ENCODE measurements around the gene ANKRD18B.
"Not testable (repeated sequence)": the region's sequence is repeated elsewhere in the genome, so short reads cannot be mapped to it uniquely, and the experiment has no call there.

Gene ANKRD18B
- 0 to 0.17 reads per million in 2 donors for total RNA-seq

- DNase-seq, result peak; percentile 32
Measured at GRCh38 chr9:33523397-33524305, at the start of gene ANKRD18B. ANKRD18B (plus strand) TSS chr9:33524251; CDS start chr9:33524490, 239 bp downstream.

GRCh38 chr9:33475357-33475756 lies 48.7 kb upstream of the ANKRD18B start:
- no peak for DNase-seq

- DNase-seq, result no peak
Measured at GRCh38 chr9:33476503-33476902, 47.5 kb upstream of the ANKRD18B start.

- no peak for DNase-seq
Measured at GRCh38 chr9:33480106-33480505, 43.9 kb upstream of the ANKRD18B start.

- DNase-seq, result no peak
Measured at GRCh38 chr9:33480976-33481375, 43.1 kb upstream of the ANKRD18B start.

GRCh38 chr9:33485312-33485711 lies 38.7 kb upstream of the ANKRD18B start:
- not testable (repeated sequence) for DNase-seq

- DNase-seq, result no peak
Measured at GRCh38 chr9:33489066-33489465, 35.0 kb upstream of the ANKRD18B start.

- not testable (repeated sequence) for DNase-seq
Measured at GRCh38 chr9:33493819-33494218, 30.2 kb upstream of the ANKRD18B start.

- DNase-seq, result no peak
Measured at GRCh38 chr9:33498387-33498786, 25.7 kb upstream of the ANKRD18B start.

GRCh38 chr9:33506626-33507370 lies 17.3 kb upstream of the ANKRD18B start:
- no peak for DNase-seq

- DNase-seq, result peak; percentile 15
Measured at GRCh38 chr9:33510262-33511183, 13.5 kb upstream of the ANKRD18B start.

- DNase-seq, result not testable (repeated sequence)
Measured at GRCh38 chr9:33511184-33511517, 12.9 kb upstream of the ANKRD18B start.

GRCh38 chr9:33512535-33512934 lies 11.5 kb upstream of the ANKRD18B start:
- not testable (repeated sequence) for DNase-seq

GRCh38 chr9:33515342-33515995 lies 8.6 kb upstream of the ANKRD18B start:
- not testable (repeated sequence) for DNase-seq

GRCh38 chr9:33516397-33516796 lies 7.7 kb upstream of the ANKRD18B start:
- DNase-seq, result not testable (repeated sequence)

GRCh38 chr9:33517373-33517772 lies 6.7 kb upstream of the ANKRD18B start:
- DNase-seq, result no peak

GRCh38 chr9:33517934-33518577 lies 6.0 kb upstream of the ANKRD18B start:
- not testable (repeated sequence) for DNase-seq

GRCh38 chr9:33521861-33522260 lies 2.2 kb upstream of the ANKRD18B start:
- DNase-seq, result not testable (repeated sequence)

GRCh38 chr9:33524306-33524947 lies 376 bp downstream of the ANKRD18B start:
- no peak for DNase-seq

- DNase-seq, result not testable (repeated sequence)
Measured at GRCh38 chr9:33528069-33528468, 4.0 kb downstream of the ANKRD18B start.

GRCh38 chr9:33533958-33534357 lies 9.9 kb downstream of the ANKRD18B start:
- not testable (repeated sequence) for DNase-seq

Data from activated gamma-delta T cell (primary cell).